ENCODE data around the gene TUBB4A. TPM values are rescaled to one million over a fixed set of nuclear protein-coding genes. Genes with fewer than 3 reads are reported as not detected.

Gene TUBB4A
- total and polyA plus RNA-seq, 10 of the 15 experiments (the other 5 are each of a cell fraction or from before 2014, with no cell fraction given): 0.29 to 22.4 (median 3.8) TPM

DNA sequence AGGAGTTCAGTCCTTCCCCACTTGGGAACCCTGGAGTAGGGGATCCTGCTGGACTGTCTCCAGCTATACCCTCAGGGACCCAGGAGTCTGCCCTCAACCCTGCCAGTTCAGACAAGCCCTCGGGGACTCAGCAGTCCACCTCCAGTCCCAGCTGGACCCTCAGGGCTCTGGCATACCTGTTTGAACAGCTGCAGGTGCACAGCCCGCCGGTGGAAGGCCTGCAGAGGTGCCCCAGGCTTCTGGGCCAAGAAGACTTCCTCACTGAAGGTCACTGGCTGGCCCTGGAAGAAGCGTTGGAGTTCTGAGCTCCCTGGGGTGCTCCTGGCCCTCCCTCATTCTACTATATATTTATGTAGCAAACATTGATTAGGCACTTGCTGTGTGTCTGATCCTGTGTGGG lies 29.4 kb downstream of the TUBB4A start (continued):
- TF ChIP-seq, protein P1, sequence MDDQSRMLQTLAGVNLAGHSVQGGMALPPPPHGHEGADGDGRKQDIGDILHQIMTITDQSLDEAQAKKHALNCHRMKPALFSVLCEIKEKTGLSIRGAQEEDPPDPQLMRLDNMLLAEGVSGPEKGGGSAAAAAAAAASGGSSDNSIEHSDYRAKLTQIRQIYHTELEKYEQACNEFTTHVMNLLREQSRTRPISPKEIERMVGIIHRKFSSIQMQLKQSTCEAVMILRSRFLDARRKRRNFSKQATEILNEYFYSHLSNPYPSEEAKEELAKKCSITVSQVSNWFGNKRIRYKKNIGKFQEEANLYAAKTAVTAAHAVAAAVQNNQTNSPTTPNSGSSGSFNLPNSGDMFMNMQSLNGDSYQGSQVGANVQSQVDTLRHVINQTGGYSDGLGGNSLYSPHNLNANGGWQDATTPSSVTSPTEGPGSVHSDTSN (IDR thresholded peaks at IDR 0.05; ENCODE audit: insufficient replicate concordance, low read depth, low read length): no peak
- TF ChIP-seq, protein P2, sequence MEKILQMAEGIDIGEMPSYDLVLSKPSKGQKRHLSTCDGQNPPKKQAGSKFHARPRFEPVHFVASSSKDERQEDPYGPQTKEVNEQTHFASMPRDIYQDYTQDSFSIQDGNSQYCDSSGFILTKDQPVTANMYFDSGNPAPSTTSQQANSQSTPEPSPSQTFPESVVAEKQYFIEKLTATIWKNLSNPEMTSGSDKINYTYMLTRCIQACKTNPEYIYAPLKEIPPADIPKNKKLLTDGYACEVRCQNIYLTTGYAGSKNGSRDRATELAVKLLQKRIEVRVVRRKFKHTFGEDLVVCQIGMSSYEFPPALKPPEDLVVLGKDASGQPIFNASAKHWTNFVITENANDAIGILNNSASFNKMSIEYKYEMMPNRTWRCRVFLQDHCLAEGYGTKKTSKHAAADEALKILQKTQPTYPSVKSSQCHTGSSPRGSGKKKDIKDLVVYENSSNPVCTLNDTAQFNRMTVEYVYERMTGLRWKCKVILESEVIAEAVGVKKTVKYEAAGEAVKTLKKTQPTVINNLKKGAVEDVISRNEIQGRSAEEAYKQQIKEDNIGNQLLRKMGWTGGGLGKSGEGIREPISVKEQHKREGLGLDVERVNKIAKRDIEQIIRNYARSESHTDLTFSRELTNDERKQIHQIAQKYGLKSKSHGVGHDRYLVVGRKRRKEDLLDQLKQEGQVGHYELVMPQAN (conservative IDR thresholded peaks at IDR 0.05): no peak
- TF ChIP-seq ZNF274 (IDR thresholded peaks at IDR 0.05; ENCODE audit: insufficient read depth, insufficient read length) (no peak), HDGF (IDR thresholded peaks at IDR 0.05) (no peak), CHD1 (IDR thresholded peaks at IDR 0.05; ENCODE audit: low read depth, low read length) (no peak), ZNF622 (IDR thresholded peaks at IDR 0.05) (no peak), KLF5 (IDR thresholded peaks at IDR 0.05; ENCODE audit: partially characterized antibody) (no peak), KDM1A (IDR thresholded peaks at IDR 0.05; ENCODE audit: borderline replicate concordance) (no peak)
- TF ChIP-seq, protein P3, sequence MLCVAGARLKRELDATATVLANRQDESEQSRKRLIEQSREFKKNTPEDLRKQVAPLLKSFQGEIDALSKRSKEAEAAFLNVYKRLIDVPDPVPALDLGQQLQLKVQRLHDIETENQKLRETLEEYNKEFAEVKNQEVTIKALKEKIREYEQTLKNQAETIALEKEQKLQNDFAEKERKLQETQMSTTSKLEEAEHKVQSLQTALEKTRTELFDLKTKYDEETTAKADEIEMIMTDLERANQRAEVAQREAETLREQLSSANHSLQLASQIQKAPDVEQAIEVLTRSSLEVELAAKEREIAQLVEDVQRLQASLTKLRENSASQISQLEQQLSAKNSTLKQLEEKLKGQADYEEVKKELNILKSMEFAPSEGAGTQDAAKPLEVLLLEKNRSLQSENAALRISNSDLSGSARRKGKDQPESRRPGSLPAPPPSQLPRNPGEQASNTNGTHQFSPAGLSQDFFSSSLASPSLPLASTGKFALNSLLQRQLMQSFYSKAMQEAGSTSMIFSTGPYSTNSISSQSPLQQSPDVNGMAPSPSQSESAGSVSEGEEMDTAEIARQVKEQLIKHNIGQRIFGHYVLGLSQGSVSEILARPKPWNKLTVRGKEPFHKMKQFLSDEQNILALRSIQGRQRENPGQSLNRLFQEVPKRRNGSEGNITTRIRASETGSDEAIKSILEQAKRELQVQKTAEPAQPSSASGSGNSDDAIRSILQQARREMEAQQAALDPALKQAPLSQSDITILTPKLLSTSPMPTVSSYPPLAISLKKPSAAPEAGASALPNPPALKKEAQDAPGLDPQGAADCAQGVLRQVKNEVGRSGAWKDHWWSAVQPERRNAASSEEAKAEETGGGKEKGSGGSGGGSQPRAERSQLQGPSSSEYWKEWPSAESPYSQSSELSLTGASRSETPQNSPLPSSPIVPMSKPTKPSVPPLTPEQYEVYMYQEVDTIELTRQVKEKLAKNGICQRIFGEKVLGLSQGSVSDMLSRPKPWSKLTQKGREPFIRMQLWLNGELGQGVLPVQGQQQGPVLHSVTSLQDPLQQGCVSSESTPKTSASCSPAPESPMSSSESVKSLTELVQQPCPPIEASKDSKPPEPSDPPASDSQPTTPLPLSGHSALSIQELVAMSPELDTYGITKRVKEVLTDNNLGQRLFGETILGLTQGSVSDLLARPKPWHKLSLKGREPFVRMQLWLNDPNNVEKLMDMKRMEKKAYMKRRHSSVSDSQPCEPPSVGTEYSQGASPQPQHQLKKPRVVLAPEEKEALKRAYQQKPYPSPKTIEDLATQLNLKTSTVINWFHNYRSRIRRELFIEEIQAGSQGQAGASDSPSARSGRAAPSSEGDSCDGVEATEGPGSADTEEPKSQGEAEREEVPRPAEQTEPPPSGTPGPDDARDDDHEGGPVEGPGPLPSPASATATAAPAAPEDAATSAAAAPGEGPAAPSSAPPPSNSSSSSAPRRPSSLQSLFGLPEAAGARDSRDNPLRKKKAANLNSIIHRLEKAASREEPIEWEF (IDR thresholded peaks at IDR 0.05; ENCODE audit: insufficient replicate concordance, low read depth, low read length): no peak
- TF ChIP-seq, protein P4, sequence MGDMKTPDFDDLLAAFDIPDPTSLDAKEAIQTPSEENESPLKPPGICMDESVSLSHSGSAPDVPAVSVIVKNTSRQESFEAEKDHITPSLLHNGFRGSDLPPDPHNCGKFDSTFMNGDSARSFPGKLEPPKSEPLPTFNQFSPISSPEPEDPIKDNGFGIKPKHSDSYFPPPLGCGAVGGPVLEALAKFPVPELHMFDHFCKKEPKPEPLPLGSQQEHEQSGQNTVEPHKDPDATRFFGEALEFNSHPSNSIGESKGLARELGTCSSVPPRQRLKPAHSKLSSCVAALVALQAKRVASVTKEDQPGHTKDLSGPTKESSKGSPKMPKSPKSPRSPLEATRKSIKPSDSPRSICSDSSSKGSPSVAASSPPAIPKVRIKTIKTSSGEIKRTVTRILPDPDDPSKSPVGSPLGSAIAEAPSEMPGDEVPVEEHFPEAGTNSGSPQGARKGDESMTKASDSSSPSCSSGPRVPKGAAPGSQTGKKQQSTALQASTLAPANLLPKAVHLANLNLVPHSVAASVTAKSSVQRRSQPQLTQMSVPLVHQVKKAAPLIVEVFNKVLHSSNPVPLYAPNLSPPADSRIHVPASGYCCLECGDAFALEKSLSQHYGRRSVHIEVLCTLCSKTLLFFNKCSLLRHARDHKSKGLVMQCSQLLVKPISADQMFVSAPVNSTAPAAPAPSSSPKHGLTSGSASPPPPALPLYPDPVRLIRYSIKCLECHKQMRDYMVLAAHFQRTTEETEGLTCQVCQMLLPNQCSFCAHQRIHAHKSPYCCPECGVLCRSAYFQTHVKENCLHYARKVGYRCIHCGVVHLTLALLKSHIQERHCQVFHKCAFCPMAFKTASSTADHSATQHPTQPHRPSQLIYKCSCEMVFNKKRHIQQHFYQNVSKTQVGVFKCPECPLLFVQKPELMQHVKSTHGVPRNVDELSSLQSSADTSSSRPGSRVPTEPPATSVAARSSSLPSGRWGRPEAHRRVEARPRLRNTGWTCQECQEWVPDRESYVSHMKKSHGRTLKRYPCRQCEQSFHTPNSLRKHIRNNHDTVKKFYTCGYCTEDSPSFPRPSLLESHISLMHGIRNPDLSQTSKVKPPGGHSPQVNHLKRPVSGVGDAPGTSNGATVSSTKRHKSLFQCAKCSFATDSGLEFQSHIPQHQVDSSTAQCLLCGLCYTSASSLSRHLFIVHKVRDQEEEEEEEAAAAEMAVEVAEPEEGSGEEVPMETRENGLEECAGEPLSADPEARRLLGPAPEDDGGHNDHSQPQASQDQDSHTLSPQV (IDR thresholded peaks at IDR 0.05): no peak
- TF ChIP-seq, protein P5, sequence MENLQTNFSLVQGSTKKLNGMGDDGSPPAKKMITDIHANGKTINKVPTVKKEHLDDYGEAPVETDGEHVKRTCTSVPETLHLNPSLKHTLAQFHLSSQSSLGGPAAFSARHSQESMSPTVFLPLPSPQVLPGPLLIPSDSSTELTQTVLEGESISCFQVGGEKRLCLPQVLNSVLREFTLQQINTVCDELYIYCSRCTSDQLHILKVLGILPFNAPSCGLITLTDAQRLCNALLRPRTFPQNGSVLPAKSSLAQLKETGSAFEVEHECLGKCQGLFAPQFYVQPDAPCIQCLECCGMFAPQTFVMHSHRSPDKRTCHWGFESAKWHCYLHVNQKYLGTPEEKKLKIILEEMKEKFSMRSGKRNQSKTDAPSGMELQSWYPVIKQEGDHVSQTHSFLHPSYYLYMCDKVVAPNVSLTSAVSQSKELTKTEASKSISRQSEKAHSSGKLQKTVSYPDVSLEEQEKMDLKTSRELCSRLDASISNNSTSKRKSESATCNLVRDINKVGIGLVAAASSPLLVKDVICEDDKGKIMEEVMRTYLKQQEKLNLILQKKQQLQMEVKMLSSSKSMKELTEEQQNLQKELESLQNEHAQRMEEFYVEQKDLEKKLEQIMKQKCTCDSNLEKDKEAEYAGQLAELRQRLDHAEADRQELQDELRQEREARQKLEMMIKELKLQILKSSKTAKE (IDR thresholded peaks at IDR 0.05; ENCODE audit: low read depth, poor library complexity, severe bottlenecking): no peak

Data from GM12878 (cell line).